Panc1 (cell line): Measurements from ENCODE around the gene BORCS8.

Source experiments
- POLR2AphosphoS5 ChIP-seq: IDR thresholded peaks from 2 replicates; pipeline ENCODE4 v1.6.1; 2012; ENCODE audit warnings: mild to moderate bottlenecking, low read depth, low read length, moderate library complexity
- SIN3A ChIP-seq: IDR thresholded peaks from 2 replicates; pipeline ENCODE4 v1.6.1; 2012; ENCODE audit warnings: low read depth, mild to moderate bottlenecking, low read length, moderate library complexity, borderline replicate concordance; ENCODE audit not compliant: insufficient read depth
- TCF7L2 ChIP-seq: IDR thresholded peaks from 2 replicates; pipeline ENCODE4 v1.6.1; 2011; ENCODE audit warnings: mild to moderate bottlenecking, low read depth, low read length, inconsistent platforms
- TF ChIP-seq, protein P1 (sequence below): fragments of 450-650 bp; IDR thresholded peaks from 2 replicates; pipeline ENCODE4 v1.5.1; 2017; ENCODE audit warnings: mild to moderate bottlenecking
- TF ChIP-seq, protein P2 (sequence below), 2 experiments: IDR thresholded peaks; 2 replicates each; pipeline ENCODE4 v1.6.1; 2011 to 2012; ENCODE audit warnings: low read depth in 2 of 2, control low read depth in 1 of 2, low read length in 1 of 2, mild to moderate bottlenecking in 1 of 2, moderate library complexity in 1 of 2; ENCODE audit not compliant: insufficient read depth in 1 of 2

DNA sequence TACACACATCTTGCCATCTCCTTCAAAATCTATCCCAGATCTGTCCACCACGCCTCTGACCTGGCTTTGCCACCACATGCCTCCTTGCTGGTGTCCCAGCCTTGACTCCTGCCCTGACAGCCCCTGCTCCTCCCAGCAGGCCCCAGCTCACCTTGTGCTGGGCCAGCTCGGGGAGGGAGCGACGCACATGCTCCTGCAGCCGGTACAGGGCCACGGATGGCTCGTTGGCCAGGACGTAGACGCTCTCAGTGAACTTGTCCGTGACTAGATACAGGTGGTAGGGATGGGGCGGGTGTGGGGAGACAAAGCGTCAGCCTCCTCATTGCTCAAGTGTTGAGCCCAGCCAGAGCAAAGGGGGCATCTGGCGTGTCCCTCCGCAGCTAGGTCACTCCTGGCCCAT lies 5.2 kb downstream of the BORCS8 start:
- TF ChIP-seq, protein P1, sequence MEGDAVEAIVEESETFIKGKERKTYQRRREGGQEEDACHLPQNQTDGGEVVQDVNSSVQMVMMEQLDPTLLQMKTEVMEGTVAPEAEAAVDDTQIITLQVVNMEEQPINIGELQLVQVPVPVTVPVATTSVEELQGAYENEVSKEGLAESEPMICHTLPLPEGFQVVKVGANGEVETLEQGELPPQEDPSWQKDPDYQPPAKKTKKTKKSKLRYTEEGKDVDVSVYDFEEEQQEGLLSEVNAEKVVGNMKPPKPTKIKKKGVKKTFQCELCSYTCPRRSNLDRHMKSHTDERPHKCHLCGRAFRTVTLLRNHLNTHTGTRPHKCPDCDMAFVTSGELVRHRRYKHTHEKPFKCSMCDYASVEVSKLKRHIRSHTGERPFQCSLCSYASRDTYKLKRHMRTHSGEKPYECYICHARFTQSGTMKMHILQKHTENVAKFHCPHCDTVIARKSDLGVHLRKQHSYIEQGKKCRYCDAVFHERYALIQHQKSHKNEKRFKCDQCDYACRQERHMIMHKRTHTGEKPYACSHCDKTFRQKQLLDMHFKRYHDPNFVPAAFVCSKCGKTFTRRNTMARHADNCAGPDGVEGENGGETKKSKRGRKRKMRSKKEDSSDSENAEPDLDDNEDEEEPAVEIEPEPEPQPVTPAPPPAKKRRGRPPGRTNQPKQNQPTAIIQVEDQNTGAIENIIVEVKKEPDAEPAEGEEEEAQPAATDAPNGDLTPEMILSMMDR, result no peak
- TF ChIP-seq SIN3A (no peak), POLR2AphosphoS5 (no peak), TCF7L2 (no peak)
- TF ChIP-seq, protein P2, sequence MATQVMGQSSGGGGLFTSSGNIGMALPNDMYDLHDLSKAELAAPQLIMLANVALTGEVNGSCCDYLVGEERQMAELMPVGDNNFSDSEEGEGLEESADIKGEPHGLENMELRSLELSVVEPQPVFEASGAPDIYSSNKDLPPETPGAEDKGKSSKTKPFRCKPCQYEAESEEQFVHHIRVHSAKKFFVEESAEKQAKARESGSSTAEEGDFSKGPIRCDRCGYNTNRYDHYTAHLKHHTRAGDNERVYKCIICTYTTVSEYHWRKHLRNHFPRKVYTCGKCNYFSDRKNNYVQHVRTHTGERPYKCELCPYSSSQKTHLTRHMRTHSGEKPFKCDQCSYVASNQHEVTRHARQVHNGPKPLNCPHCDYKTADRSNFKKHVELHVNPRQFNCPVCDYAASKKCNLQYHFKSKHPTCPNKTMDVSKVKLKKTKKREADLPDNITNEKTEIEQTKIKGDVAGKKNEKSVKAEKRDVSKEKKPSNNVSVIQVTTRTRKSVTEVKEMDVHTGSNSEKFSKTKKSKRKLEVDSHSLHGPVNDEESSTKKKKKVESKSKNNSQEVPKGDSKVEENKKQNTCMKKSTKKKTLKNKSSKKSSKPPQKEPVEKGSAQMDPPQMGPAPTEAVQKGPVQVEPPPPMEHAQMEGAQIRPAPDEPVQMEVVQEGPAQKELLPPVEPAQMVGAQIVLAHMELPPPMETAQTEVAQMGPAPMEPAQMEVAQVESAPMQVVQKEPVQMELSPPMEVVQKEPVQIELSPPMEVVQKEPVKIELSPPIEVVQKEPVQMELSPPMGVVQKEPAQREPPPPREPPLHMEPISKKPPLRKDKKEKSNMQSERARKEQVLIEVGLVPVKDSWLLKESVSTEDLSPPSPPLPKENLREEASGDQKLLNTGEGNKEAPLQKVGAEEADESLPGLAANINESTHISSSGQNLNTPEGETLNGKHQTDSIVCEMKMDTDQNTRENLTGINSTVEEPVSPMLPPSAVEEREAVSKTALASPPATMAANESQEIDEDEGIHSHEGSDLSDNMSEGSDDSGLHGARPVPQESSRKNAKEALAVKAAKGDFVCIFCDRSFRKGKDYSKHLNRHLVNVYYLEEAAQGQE (IDR thresholded peaks at IDR 0.05; ENCODE audit: insufficient read depth in 1 of 2, low read depth in 2 of 2, low read length in 1 of 2), result no peak
